HG03457 (cell line): ENCODE measurements around the gene PCDHGA2.
"Not testable (repeated sequence)": the region's sequence is repeated elsewhere in the genome, so short reads cannot be mapped to it uniquely, and the experiment has no call there.

ENCODE experiments used
- ATAC-seq: cut with Tn5 transposase; IDR thresholded peaks from one replicate; pipeline ENCODE4 v1.9.1; 2021; ENCODE audit warnings: moderate number of reproducible peaks; ENCODE audit not compliant: unreplicated experiment

Gene PCDHGA2

DNA sequence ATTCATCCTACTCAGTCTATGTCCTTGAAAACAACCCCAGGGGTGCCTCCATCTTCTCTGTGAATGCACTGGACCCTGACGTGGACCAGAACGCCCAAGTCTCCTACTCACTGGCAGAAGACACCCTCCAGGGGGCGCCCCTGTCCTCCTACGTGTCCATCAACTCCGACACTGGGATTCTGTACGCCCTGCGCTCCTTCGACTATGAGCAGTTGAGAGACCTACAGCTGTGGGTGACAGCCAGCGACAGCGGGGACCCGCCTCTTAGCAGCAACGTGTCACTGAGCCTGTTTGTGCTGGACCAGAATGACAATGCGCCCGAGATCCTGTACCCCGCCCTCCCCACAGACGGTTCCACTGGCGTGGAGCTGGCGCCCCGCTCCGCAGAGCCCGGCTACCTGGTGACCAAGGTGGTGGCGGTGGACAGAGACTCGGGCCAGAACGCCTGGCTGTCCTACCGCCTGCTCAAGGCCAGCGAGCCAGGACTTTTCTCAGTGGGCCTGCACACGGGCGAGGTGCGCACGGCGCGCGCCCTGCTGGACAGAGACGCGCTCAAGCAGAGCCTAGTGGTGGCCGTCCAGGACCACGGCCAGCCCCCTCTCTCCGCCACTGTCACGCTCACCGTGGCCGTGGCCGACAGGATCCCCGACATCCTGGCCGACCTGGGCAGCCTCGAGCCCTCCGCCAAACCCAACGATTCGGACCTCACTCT is 37.0 kb downstream of the PCDHGA2 start:
- not testable (repeated sequence) for ATAC-seq

DNA sequence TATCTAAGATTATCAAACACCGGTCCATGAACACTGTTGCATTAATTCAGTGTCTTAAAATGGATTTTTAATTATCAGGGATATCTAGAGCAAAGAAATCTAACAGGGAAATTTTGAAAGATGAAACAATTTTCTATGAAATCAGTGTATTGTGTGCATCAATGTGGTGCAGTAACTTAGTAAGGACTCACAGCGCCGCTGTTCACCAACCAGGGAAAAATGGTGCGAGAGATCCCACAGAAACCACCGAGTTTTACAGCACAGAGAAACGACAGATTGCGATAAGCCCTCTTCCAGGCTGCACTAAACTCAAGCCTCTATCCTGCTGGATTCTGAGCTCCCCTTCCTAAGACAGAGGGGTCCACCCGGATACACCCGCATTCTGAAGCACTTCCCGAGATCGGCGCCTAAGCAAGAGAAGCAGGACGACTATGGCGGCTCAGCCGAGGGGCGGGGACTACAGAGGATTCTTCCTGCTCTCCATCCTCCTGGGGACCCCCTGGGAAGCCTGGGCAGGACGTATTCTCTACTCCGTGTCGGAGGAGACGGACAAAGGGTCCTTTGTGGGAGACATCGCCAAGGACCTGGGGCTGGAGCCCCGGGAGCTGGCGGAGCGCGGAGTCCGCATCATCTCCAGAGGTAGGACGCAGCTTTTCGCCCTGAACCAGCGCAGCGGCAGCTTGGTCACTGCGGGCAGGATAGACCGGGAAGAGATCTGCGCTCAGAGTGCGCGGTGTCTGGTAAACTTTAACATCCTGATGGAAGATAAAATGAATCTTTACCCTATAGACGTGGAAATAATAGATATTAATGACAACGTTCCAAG is 44.1 kb downstream of the PCDHGA2 start, which contains the start of gene PCDHGA7:
Gene PCDHGA7, plus strand, starts transcription at position 274 of the 826 bp plus-strand sequence. Its CDS starts 158 bp downstream, at position 432.
- no peak for ATAC-seq

DNA sequence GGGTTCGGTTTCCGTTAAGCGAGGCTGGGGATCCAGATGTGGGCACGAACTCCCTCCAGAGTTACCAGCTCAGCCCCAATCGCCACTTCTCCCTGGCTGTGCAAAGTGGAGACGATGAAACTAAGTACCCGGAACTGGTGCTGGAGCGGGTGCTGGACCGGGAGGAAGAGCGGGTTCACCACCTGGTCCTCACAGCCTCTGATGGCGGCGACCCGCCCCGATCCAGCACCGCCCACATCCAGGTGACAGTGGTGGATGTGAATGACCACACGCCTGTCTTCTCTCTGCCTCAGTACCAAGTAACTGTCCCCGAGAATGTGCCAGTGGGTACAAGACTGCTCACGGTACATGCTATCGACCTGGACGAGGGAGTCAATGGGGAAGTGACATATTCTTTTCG is 44.8 kb downstream of the PCDHGA2 start:
- no peak for ATAC-seq

DNA sequence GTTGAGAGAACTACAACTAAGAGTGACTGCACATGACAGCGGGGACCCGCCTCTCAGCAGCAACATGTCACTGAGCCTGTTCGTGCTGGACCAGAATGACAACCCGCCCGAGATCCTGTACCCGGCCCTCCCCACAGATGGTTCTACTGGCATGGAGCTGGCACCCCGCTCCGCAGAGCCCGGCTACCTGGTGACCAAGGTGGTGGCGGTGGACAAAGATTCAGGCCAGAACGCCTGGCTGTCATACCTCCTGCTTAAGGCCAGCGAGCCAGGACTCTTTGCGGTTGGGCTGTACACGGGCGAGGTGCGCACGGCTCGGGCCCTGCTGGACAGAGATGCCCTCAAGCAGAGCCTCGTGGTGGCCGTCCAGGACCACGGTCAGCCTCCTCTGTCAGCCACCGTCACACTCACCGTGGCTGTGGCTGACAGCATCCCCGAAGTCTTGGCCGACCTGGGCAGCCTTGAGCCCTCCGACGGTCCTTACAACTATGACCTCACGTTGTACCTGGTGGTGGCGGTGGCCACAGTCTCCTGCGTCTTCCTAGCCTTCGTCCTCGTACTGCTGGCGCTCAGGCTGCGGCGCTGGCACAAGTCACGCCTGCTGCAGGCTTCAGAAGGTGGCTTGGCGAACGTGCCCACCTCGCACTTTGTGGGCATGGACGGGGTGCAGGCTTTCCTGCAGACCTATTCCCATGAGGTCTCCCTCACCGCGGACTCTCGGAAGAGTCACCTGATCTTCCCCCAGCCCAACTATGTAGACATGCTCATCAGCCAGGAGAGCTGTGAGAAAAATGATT is 46.1 kb downstream of the PCDHGA2 start:
- ATAC-seq, result no peak

DNA sequence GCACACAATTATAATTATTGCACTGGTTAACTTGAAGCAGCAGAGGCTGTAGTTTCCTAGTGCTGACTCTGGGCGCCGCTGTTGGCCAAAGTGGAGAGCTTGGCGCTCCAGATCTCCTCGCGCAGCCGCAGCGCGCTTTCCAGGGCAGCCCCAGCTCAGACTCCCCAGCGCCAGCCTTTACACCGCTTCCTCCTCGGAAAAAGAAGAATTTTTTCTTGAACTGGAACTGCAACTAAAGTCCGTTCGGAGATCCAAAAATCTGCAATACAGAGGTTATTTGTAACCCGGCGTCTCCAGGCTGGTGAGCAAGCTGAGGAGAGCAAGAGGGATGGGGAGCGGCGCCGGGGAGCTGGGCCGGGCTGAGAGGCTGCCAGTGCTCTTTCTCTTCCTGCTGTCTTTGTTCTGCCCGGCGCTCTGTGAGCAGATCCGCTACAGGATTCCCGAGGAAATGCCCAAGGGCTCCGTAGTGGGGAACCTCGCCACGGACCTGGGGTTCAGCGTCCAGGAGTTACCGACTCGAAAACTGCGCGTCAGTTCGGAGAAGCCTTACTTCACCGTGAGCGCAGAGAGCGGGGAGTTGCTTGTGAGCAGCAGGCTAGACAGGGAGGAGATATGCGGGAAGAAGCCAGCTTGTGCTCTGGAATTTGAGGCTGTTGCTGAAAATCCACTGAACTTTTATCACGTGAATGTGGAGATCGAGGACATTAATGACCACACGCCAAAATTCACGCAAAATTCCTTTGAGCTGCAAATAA is 49.2 kb downstream of the PCDHGA2 start, which contains the start of gene PCDHGB4:
Gene PCDHGB4, plus strand, starts transcription at position 142 of the 755 bp plus-strand sequence. Its CDS starts 187 bp downstream, at position 329.
- not testable (repeated sequence) for ATAC-seq

DNA sequence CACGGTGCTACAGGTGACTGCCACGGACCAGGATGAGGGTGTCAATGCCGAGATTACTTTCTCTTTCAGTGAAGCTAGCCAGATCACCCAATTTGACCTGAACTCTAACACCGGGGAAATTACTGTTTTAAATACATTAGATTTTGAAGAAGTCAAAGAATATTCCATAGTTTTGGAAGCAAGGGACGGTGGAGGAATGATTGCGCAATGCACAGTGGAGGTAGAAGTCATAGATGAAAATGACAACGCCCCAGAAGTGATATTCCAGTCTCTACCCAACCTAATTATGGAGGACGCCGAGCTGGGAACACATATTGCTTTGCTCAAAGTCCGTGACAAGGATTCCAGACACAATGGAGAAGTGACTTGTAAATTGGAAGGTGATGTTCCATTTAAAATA is 50.1 kb downstream of the PCDHGA2 start:
- ATAC-seq, result no peak

DNA sequence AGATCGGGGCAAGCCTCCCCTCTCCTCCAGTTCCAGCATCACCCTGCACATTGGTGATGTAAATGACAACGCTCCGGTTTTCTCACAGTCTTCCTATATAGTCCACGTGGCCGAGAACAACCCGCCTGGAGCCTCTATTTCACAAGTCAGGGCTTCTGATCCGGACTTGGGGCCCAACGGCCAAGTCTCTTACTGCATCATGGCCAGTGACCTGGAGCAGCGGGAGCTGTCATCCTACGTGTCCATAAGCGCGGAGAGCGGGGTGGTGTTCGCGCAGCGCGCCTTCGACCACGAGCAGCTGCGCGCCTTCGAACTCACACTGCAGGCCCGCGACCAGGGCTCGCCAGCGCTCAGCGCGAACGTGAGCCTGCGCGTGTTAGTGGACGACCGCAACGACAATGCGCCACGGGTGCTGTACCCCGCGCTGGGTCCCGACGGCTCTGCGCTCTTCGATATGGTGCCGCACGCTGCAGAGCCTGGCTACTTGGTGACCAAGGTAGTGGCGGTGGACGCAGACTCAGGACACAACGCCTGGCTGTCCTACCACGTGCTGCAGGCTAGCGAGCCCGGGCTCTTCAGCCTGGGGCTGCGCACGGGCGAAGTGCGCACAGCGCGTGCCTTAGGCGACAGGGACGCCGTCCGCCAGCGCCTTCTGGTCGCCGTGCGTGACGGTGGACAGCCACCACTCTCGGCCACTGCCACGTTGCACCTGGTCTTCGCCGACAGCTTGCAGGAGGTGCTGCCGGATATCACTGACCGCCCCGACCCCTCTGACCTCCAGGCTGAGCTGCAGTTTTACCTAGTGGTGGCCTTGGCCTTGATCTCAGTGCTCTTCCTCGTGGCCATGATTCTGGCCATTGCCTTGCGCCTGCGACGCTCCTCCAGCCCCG is 50.8 kb downstream of the PCDHGA2 start:
- ATAC-seq, result no peak

DNA sequence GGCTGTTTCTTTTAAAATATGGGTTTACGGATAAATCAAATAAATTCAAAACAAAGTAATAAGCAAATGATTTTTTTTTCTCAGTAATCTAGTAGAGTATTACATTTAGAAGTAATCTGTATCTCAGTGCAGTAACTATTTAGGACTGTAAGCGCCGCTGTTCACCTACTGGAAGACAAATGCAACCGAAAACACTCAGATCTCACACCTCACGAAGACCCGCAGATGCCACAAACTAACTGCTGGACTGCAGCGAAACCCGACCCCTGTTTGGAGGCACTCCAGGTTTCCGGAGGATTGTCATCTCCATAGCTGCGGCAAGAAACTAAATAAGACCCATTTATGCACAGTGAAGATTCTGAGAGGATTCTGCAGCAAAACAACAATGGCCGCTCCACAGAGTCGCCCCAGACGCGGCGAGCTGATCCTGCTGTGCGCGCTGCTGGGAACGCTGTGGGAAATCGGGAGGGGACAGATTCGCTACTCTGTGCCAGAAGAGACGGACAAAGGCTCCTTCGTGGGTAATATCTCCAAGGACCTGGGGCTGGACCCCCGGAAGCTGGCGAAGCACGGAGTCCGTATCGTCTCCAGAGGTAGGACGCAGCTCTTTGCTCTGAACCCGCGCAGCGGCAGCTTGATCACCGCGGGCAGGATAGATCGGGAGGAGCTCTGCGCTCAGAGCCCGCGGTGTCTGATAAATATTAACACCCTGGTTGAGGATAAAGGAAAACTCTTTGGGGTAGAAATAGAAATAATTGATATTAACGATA is 54.1 kb downstream of the PCDHGA2 start, which contains the start of gene PCDHGA8:
Gene PCDHGA8, plus strand, starts transcription at position 205 of the 770 bp plus-strand sequence. Its CDS starts 181 bp downstream, at position 386.
- ATAC-seq, result no peak
